Trophoblast cell (in vitro differentiated cells and primary cell): ENCODE results near the gene P2RX6.

Experiments used
- DNase-seq, 2 donors: peaks; one replicate each; pipeline ENCODE4 v3.0.0-alpha.2; 2016
- H2AFZ ChIP-seq: 2 replicates; pipeline ENCODE4 v1.6.1; 2013; ENCODE audit warnings: low read length, moderate library complexity, mild to moderate bottlenecking; ENCODE audit not compliant: insufficient read depth, poor library complexity
- H2AK5ac ChIP-seq: 2 replicates; pipeline ENCODE4 v1.6.1; 2013; ENCODE audit warnings: mild to moderate bottlenecking, low read length
- H2BK120ac ChIP-seq: 2 replicates; pipeline ENCODE4 v1.6.1; 2013; ENCODE audit warnings: low read length, mild to moderate bottlenecking, moderate library complexity; ENCODE audit not compliant: insufficient read depth, poor library complexity
- H2BK12ac ChIP-seq: 2 replicates; pipeline ENCODE4 v1.6.1; 2013; ENCODE audit warnings: mild to moderate bottlenecking, low read length, moderate library complexity
- H2BK5ac ChIP-seq: 2 replicates; pipeline ENCODE4 v1.6.1; 2013; ENCODE audit warnings: low read length, low read depth, moderate library complexity, mild to moderate bottlenecking; ENCODE audit not compliant: poor library complexity
- H3K14ac ChIP-seq: 2 replicates; pipeline ENCODE4 v1.6.1; 2013; ENCODE audit warnings: mild to moderate bottlenecking, low read length
- H3K18ac ChIP-seq: 2 replicates; pipeline ENCODE4 v1.6.1; 2013; ENCODE audit warnings: mild to moderate bottlenecking, low read length
- H3K23ac ChIP-seq: 2 replicates; pipeline ENCODE4 v1.6.1; 2013; ENCODE audit warnings: low read length
- H3K27ac ChIP-seq: 2 replicates; pipeline ENCODE4 v1.5.1; 2013; ENCODE audit warnings: low read depth, mild to moderate bottlenecking, inconsistent platforms, low read length, moderate library complexity
- H3K27me3 ChIP-seq: 2 replicates; pipeline ENCODE4 v1.6.1; 2013; ENCODE audit warnings: inconsistent platforms, mild to moderate bottlenecking, low read length, moderate library complexity; ENCODE audit not compliant: insufficient read depth
- H3K36me3 ChIP-seq, 2 experiments: 1 replicate in 1 of 2; 2 replicates in 1 of 2; pipeline ENCODE4 v1.6.1; 2013; ENCODE audit warnings: low read length in 2 of 2, mild to moderate bottlenecking in 2 of 2, moderate library complexity in 1 of 2; ENCODE audit not compliant: insufficient read depth in 2 of 2, control insufficient read depth in 1 of 2
- H3K4ac ChIP-seq: 2 replicates; pipeline ENCODE4 v1.6.1; 2013; ENCODE audit warnings: low read depth, mild to moderate bottlenecking, low read length, moderate library complexity
- H3K4me1 ChIP-seq, 2 experiments: 1 replicate in 1 of 2; 2 replicates in 1 of 2; pipeline ENCODE4 v1.6.1; 2013; ENCODE audit warnings: low read length in 2 of 2, mild to moderate bottlenecking in 2 of 2, moderate library complexity in 1 of 2; ENCODE audit not compliant: insufficient read depth in 2 of 2, control insufficient read depth in 1 of 2
- H3K4me2 ChIP-seq: 2 replicates; pipeline ENCODE4 v1.6.1; 2013; ENCODE audit warnings: inconsistent platforms, mild to moderate bottlenecking, low read length, moderate library complexity
- H3K4me3 ChIP-seq: 2 replicates; pipeline ENCODE4 v1.5.1; 2013; ENCODE audit warnings: mild to moderate bottlenecking, low read depth, low read length, inconsistent platforms
- H3K79me1 ChIP-seq: one replicate; pipeline ENCODE4 v1.6.1; 2013; ENCODE audit warnings: low read length
- H3K79me2 ChIP-seq: 2 replicates; pipeline ENCODE4 v1.6.1; 2013; ENCODE audit warnings: low read length, mild to moderate bottlenecking; ENCODE audit not compliant: control insufficient read depth, insufficient read depth, poor library complexity
- H3K9ac ChIP-seq: 2 replicates; pipeline ENCODE4 v1.6.1; 2013; ENCODE audit warnings: mild to moderate bottlenecking, low read length
- H3K9me3 ChIP-seq: 2 replicates; pipeline ENCODE4 v1.6.1; 2013; ENCODE audit warnings: low read depth, mild to moderate bottlenecking, control low read depth, inconsistent platforms, low read length; ENCODE audit not compliant: insufficient read depth
- H4K12ac ChIP-seq: 2 replicates; pipeline ENCODE4 v1.6.1; 2013; ENCODE audit warnings: low read depth, mild to moderate bottlenecking, low read length, moderate library complexity
- H4K8ac ChIP-seq: 2 replicates; pipeline ENCODE4 v1.6.1; 2013; ENCODE audit warnings: low read depth, mild to moderate bottlenecking, low read length, moderate library complexity
- H4K91ac ChIP-seq: one replicate; pipeline ENCODE4 v1.6.1; 2013; ENCODE audit warnings: low read depth, mild to moderate bottlenecking, low read length, moderate library complexity
- WGBS: extraction: QIAGEN DNeasy Blood & Tissue Kit; methylation state at CpG from one replicate; pipeline ENCODE4 v1.1.7; 2013; ENCODE audit warnings: missing lambda C conversion rate; ENCODE audit not compliant: insufficient read length, insufficient coverage; ENCODE audit errors: extremely low coverage; 5-methylcytosine and 5-hydroxymethylcytosine counted together

The P2RX6 gene

DNA sequence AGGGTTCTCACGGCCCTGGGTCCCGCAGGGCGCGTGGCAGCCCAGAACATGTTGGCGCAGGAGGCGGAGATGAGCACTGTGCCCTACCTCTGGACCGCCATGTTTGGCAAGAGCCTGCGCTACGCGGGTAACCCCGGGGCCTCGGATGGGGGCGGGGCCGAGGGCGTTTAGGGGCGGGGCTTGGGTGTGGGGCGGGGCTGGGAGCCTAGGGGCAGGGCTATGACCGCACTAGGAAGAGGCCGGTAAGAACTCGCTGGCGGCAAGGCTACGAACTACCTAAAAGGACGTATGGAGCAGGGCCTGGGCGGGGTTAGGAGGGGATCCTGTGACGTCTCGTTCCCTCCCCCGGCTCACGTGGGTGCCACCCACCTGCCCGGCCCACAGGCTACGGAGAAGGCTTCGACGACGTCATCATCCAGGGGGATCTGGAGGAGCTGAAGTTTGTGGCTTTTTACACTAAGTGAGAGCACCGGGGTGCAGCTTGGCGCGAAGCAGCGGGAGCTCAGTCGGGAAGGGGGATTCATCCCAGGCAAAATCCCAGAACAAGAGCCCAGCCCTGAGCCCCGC lies 35.6 kb upstream of the P2RX6 start:
- no CpG with 5 or more reads among the region's 39 CpGs for WGBS
- peaks cover 16% of the 10 kb centered on the region for H3K9me3 ChIP-seq
- H3K9ac ChIP-seq: no peak overlapping the region
- no peak overlapping the region for H3K18ac ChIP-seq
- H3K4me3 ChIP-seq: peak overlapping the region; percentile 0
- H2AFZ ChIP-seq: no peak overlapping the region
- peaks cover 5 to 7% of the 10 kb centered on the region in 2 experiments for H3K36me3 ChIP-seq
- H3K79me1 ChIP-seq: peaks cover 8% of the 10 kb centered on the region
- peak overlapping the region; percentile 38 for H3K4me2 ChIP-seq
- H4K12ac ChIP-seq: no peak overlapping the region
- no peak overlapping the region for H3K14ac ChIP-seq
- no peaks in the 10 kb centered on the region for H3K27me3 ChIP-seq
- H2AK5ac ChIP-seq: no peak overlapping the region
- H2BK12ac ChIP-seq: no peak overlapping the region
- H2BK120ac ChIP-seq: no peak overlapping the region
- no peak overlapping the region for H3K27ac ChIP-seq
- H4K91ac ChIP-seq: no peak overlapping the region
- no peak overlapping the region for H3K4ac ChIP-seq
- H4K8ac ChIP-seq: peak overlapping the region; percentile 8
- peaks cover 5 to 18% of the 10 kb centered on the region in 2 experiments for H3K4me1 ChIP-seq
- no peak overlapping the region for H2BK5ac ChIP-seq
- no peak overlapping the region for H3K23ac ChIP-seq
- DNase-seq: peak; percentile 83 to 84
- H3K79me2 ChIP-seq: peaks cover 8% of the 10 kb centered on the region

DNA sequence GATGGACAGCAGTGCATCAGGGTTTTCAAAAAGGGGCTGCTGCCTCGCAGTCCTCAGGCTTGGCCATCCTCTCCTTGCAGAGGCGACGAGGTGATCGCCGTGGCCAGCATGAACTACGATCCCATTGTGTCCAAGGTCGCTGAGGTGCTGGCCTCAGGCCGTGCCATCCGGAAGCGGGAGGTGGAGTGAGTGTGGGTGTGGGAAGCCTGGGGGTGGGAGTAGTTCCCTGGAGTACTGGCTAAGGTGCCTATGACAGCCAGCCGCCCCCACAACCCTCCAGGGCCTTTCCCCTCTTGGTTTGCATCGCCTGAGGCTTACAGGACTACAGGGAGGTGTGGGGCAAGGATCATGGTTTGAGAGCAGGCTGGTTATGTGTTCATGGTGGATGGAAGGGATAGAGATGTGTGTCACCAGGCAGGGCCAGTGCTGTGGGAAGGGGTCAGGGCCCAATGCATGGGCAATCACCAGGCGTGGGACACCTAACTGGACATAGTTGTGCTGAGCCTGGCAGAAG lies 35.0 kb upstream of the P2RX6 start:
- Histone ChIP-seq H4K12ac (no peak overlapping the region), H3K36me3 (peaks cover 8 to 10% of the 10 kb centered on the region in 2 experiments), H3K14ac (no peak overlapping the region), H3K4ac (no peak overlapping the region), H3K9ac (no peak overlapping the region), H3K79me1 (peaks cover 8% of the 10 kb centered on the region), H3K4me3 (no peak overlapping the region), H3K27me3 (no peaks in the 10 kb centered on the region), H4K8ac (no peak overlapping the region), H2BK12ac (no peak overlapping the region), H3K9me3 (peaks cover 13% of the 10 kb centered on the region), H3K18ac (no peak overlapping the region), H2BK120ac (no peak overlapping the region), H2AFZ (no peak overlapping the region), H2AK5ac (no peak overlapping the region), H3K27ac (no peak overlapping the region), H2BK5ac (no peak overlapping the region), H3K4me1 (peaks cover 5 to 18% of the 10 kb centered on the region in 2 experiments), H3K23ac (no peak overlapping the region), H4K91ac (no peak overlapping the region), H3K4me2 (peak overlapping the region; percentile 38), H3K79me2 (peaks cover 8% of the 10 kb centered on the region)
- no peak for DNase-seq
- no CpG with 5 or more reads among the region's 13 CpGs for WGBS

DNA sequence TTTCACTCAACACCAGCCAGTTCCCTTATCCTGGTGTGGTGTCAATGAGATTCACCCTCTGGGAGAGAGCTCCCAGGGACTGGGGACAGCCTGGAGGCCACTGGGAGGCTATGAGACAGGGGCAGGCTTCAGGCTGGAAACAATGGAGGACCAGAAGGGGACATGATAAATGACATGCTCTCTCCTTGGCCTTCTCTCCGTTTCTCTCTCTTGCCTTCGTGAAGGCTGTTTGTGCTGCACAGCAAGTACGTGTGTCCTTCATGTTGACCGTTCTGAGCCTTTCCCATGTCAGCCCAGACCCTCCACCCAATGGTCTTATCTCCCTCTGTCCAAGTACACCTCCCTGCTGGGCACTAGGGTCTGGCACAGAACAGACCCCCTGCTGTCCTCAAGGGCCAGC lies 34.4 kb upstream of the P2RX6 start:
- Histone ChIP-seq H3K36me3 (peaks cover 11 to 13% of the 10 kb centered on the region in 2 experiments), H3K27me3 (no peaks in the 10 kb centered on the region), H3K4me1 (peaks cover 5 to 18% of the 10 kb centered on the region in 2 experiments), H2BK12ac (no peak overlapping the region), H2BK120ac (no peak overlapping the region), H2AFZ (no peak overlapping the region), H4K12ac (no peak overlapping the region), H4K91ac (no peak overlapping the region), H4K8ac (no peak overlapping the region), H3K79me2 (peaks cover 8% of the 10 kb centered on the region), H3K9ac (no peak overlapping the region), H3K9me3 (peaks cover 13% of the 10 kb centered on the region), H2AK5ac (no peak overlapping the region), H3K14ac (no peak overlapping the region), H2BK5ac (no peak overlapping the region), H3K4ac (no peak overlapping the region), H3K18ac (no peak overlapping the region), H3K27ac (no peak overlapping the region), H3K4me2 (no peak overlapping the region), H3K4me3 (no peak overlapping the region), H3K23ac (no peak overlapping the region), H3K79me1 (peaks cover 8% of the 10 kb centered on the region)
- no CpG with 5 or more reads among the region's 4 CpGs for WGBS
- DNase-seq: no peak

DNA sequence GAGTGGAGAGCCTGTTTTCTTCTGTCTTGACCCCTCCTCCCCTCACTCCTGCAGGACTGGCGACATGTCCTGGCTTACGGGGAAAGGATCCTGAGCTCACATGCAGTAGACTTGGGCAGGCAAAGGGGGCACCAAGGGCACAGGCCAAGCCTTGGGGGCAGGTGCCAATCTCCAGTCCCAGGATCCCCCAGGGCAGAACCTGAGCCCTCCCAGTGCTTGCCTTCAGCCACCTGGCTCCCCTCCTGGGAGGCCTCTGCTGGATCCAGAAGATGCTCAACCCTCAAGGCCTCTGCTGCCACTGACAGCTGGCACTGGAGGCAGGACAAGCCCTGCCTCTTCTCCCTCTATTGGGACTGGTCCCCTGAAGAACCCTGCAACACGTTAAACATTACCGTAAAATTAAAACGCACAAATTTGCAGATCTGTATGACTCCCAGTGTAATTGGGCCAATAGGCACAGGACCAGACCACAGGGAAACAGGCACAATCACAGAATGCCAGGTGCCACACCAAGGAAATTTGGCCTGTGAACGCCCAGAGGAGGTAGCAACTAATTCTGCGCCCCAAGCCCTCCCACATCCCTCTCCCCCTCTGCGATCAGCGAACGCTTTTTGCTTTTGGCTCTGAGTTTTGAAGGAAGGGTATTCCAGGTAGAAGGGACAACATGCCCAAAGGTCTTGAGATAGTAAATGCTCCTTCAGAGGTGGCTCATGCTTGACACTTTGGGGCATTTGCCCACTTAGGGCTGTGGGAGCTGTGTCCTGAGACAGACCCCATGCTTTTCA lies 33.8 kb upstream of the P2RX6 start:
- Histone ChIP-seq H3K4me1 (peaks cover 5 to 18% of the 10 kb centered on the region in 2 experiments), H3K9me3 (peaks cover 13% of the 10 kb centered on the region), H2AK5ac (peak overlapping the region; percentile 10), H3K4ac (no peak overlapping the region), H3K27ac (peak overlapping the region; percentile 70), H3K23ac (no peak overlapping the region), H4K12ac (peak overlapping the region; percentile 91), H3K9ac (peak overlapping the region; percentile 99), H3K36me3 (peaks cover 16 to 18% of the 10 kb centered on the region in 2 experiments), H2BK5ac (peak overlapping the region; percentile 7), H3K14ac (peak overlapping the region; percentile 91), H2BK120ac (no peak overlapping the region), H4K8ac (peak overlapping the region; percentile 96), H3K27me3 (no peaks in the 10 kb centered on the region), H4K91ac (peak overlapping the region; percentile 88), H2AFZ (peak overlapping the region; percentile 58), H3K79me2 (peaks cover 8% of the 10 kb centered on the region), H3K79me1 (peaks cover 8% of the 10 kb centered on the region), H3K4me2 (peak overlapping the region; percentile 92), H3K18ac (no peak overlapping the region), H2BK12ac (no peak overlapping the region), H3K4me3 (peak overlapping the region; percentile 98)
- WGBS: no CpG with 5 or more reads among the region's 10 CpGs
- DNase-seq: no peak
